Mesendoderm (in vitro differentiated cells): ENCODE measurements around the gene INPP5F.

Experiments
- DNase-seq: peaks from one replicate; pipeline ENCODE4 v3.0.0; 2013
- H2AK5ac ChIP-seq: 2 replicates; pipeline ENCODE4 v1.6.1; 2013; ENCODE audit warnings: low read length, inconsistent platforms
- H2BK120ac ChIP-seq: 2 replicates; pipeline ENCODE4 v1.6.1; 2013; ENCODE audit warnings: low read depth, mild to moderate bottlenecking, low read length, moderate library complexity, mixed read lengths
- H2BK15ac ChIP-seq: replicated peaks from 2 replicates; pipeline ENCODE4 v1.6.1; 2013; ENCODE audit warnings: low read depth, mild to moderate bottlenecking, moderate library complexity
- H2BK5ac ChIP-seq: 2 replicates; pipeline ENCODE4 v1.6.1; 2013; ENCODE audit warnings: low read length, inconsistent platforms
- H3K18ac ChIP-seq: 2 replicates; pipeline ENCODE4 v1.6.1; 2013; ENCODE audit warnings: mild to moderate bottlenecking, low read length, mixed read lengths
- H3K23ac ChIP-seq: one replicate; pipeline ENCODE4 v1.6.1; 2013; ENCODE audit warnings: low read length
- H3K27ac ChIP-seq: 2 replicates; pipeline ENCODE4 v1.5.1; 2013; ENCODE audit warnings: low read depth, mild to moderate bottlenecking, inconsistent platforms, low read length, moderate library complexity
- H3K27me3 ChIP-seq: 2 replicates; pipeline ENCODE4 v1.6.1; 2013; ENCODE audit warnings: low read length, control low read depth, mild to moderate bottlenecking, inconsistent platforms; ENCODE audit not compliant: insufficient read depth, poor library complexity
- H3K36me3 ChIP-seq: 2 replicates; pipeline ENCODE4 v1.6.1; 2013; ENCODE audit warnings: low read length, inconsistent platforms; ENCODE audit not compliant: control insufficient read depth, insufficient read depth
- H3K4ac ChIP-seq: one replicate; pipeline ENCODE4 v1.6.1; 2013; ENCODE audit warnings: low read depth, mild to moderate bottlenecking, low read length, moderate library complexity
- H3K4me1 ChIP-seq: 2 replicates; pipeline ENCODE4 v1.6.1; 2013; ENCODE audit warnings: low read depth, low read length, inconsistent platforms; ENCODE audit not compliant: control insufficient read depth
- H3K4me2 ChIP-seq: 2 replicates; pipeline ENCODE4 v1.6.1; 2013; ENCODE audit warnings: low read length
- H3K4me3 ChIP-seq: 2 replicates; pipeline ENCODE4 v1.5.1; 2013; ENCODE audit warnings: mild to moderate bottlenecking, low read length
- H3K56ac ChIP-seq: one replicate; pipeline ENCODE4 v1.6.1; 2013; ENCODE audit warnings: low read length
- H3K79me1 ChIP-seq: 2 replicates; pipeline ENCODE4 v1.6.1; 2013; ENCODE audit warnings: low read length, inconsistent platforms
- H3K79me2 ChIP-seq: 2 replicates; pipeline ENCODE4 v1.6.1; 2013; ENCODE audit warnings: mild to moderate bottlenecking, low read length; ENCODE audit not compliant: control insufficient read depth, insufficient read depth
- H3K9ac ChIP-seq: 2 replicates; pipeline ENCODE4 v1.6.1; 2013; ENCODE audit warnings: low read length, inconsistent platforms
- H4K5ac ChIP-seq: one replicate; pipeline ENCODE4 v1.6.1; 2013; ENCODE audit warnings: low read length
- H4K8ac ChIP-seq: one replicate; pipeline ENCODE4 v1.6.1; 2013; ENCODE audit warnings: low read depth, mild to moderate bottlenecking, control low read depth, low read length, moderate library complexity
- WGBS: extraction: QIAGEN DNeasy Blood & Tissue Kit; methylation state at CpG from one replicate; pipeline ENCODE4 v1.1.7; 2013; ENCODE audit warnings: low lambda C conversion rate, missing lambda C conversion rate; ENCODE audit not compliant: insufficient coverage; ENCODE audit errors: extremely low coverage; 5-methylcytosine and 5-hydroxymethylcytosine counted together

The INPP5F gene

GRCh38 chr10:119742947-119743648, 17.2 kb downstream of the INPP5F start:
- WGBS: no CpG with 5 or more reads among the region's 8 CpGs

GRCh38 chr10:119747940-119748339, 22.1 kb downstream of the INPP5F start:
- Histone ChIP-seq H3K27ac (no peak overlapping the region), H3K4me2 (no peak overlapping the region), H3K4me1 (peaks cover 2% of the 10 kb centered on the region), H2BK5ac (no peak overlapping the region), H3K79me2 (no peaks in the 10 kb centered on the region), H4K5ac (no peak overlapping the region), H4K8ac (no peak overlapping the region), H3K9ac (no peak overlapping the region), H3K4ac (no peak overlapping the region), H3K4me3 (no peak overlapping the region), H3K27me3 (no peaks in the 10 kb centered on the region), H2BK15ac (no peak overlapping the region), H3K56ac (no peak overlapping the region), H3K18ac (no peak overlapping the region), H3K36me3 (no peaks in the 10 kb centered on the region), H3K23ac (no peak overlapping the region), H2AK5ac (no peak overlapping the region), H2BK120ac (no peak overlapping the region), H3K79me1 (peaks cover 6% of the 10 kb centered on the region)
- no CpG with 5 or more reads among the region's 12 CpGs for WGBS
- no peak for DNase-seq

More at GRCh38 chr10:119742947-119743648, 17.2 kb downstream of the INPP5F start:
- DNase-seq: no peak
- no peak overlapping the region for H2BK15ac ChIP-seq
- peaks cover 7% of the 10 kb centered on the region for H3K79me1 ChIP-seq
- H3K23ac ChIP-seq: no peak overlapping the region
- no peaks in the 10 kb centered on the region for H3K36me3 ChIP-seq
- no peaks in the 10 kb centered on the region for H3K27me3 ChIP-seq
- H3K4me3 ChIP-seq: no peak overlapping the region
- no peak overlapping the region for H3K4me2 ChIP-seq
- no peaks in the 10 kb centered on the region for H3K79me2 ChIP-seq
- no peak overlapping the region for H3K4ac ChIP-seq
- H4K8ac ChIP-seq: no peak overlapping the region
- no peak overlapping the region for H2BK5ac ChIP-seq
- H3K4me1 ChIP-seq: peaks cover 2% of the 10 kb centered on the region
- no peak overlapping the region for H3K9ac ChIP-seq
- H2BK120ac ChIP-seq: no peak overlapping the region
- H2AK5ac ChIP-seq: no peak overlapping the region
- H4K5ac ChIP-seq: no peak overlapping the region
- no peak overlapping the region for H3K56ac ChIP-seq
- H3K27ac ChIP-seq: no peak overlapping the region
- no peak overlapping the region for H3K18ac ChIP-seq

GRCh38 chr10:119748871-119749270, 23.0 kb downstream of the INPP5F start:
- no peak overlapping the region for H2BK15ac ChIP-seq
- no peak overlapping the region for H4K8ac ChIP-seq
- no peak overlapping the region for H2BK5ac ChIP-seq
- H3K27ac ChIP-seq: no peak overlapping the region
- no peak overlapping the region for H3K9ac ChIP-seq
- DNase-seq: no peak
- H3K27me3 ChIP-seq: no peaks in the 10 kb centered on the region
- no peak overlapping the region for H3K56ac ChIP-seq
- no peak overlapping the region for H3K4me3 ChIP-seq
- no peak overlapping the region for H3K4ac ChIP-seq
- no peak overlapping the region for H3K18ac ChIP-seq
- no peak overlapping the region for H4K5ac ChIP-seq
- no peak overlapping the region for H2AK5ac ChIP-seq
- no peaks in the 10 kb centered on the region for H3K79me2 ChIP-seq
- H3K23ac ChIP-seq: no peak overlapping the region
- no peak overlapping the region for H2BK120ac ChIP-seq
- no CpG with 5 or more reads among the region's 12 CpGs for WGBS
- H3K36me3 ChIP-seq: no peaks in the 10 kb centered on the region
- no peak overlapping the region for H3K4me2 ChIP-seq
- H3K79me1 ChIP-seq: peaks cover 5% of the 10 kb centered on the region
- no peaks in the 10 kb centered on the region for H3K4me1 ChIP-seq

GRCh38 chr10:119749455-119749854, 23.6 kb downstream of the INPP5F start:
- Histone ChIP-seq H4K8ac (no peak overlapping the region), H2BK15ac (no peak overlapping the region), H3K56ac (no peak overlapping the region), H3K79me1 (peaks cover 5% of the 10 kb centered on the region), H3K27ac (no peak overlapping the region), H4K5ac (no peak overlapping the region), H3K4me3 (no peak overlapping the region), H3K4me1 (no peaks in the 10 kb centered on the region), H2AK5ac (no peak overlapping the region), H3K36me3 (no peaks in the 10 kb centered on the region), H3K23ac (no peak overlapping the region), H2BK120ac (no peak overlapping the region), H3K4ac (no peak overlapping the region), H3K18ac (no peak overlapping the region), H3K79me2 (no peaks in the 10 kb centered on the region), H2BK5ac (no peak overlapping the region), H3K27me3 (no peaks in the 10 kb centered on the region), H3K4me2 (no peak overlapping the region), H3K9ac (no peak overlapping the region)
- DNase-seq: no peak
- no CpG with 5 or more reads among the region's 7 CpGs for WGBS

- Histone ChIP-seq H4K8ac (no peak overlapping the region), H3K4me2 (no peak overlapping the region), H3K27ac (no peak overlapping the region), H3K4me3 (no peak overlapping the region), H3K9ac (no peak overlapping the region), H2BK15ac (no peak overlapping the region), H3K79me2 (no peaks in the 10 kb centered on the region), H2BK120ac (no peak overlapping the region), H3K36me3 (no peaks in the 10 kb centered on the region), H2AK5ac (no peak overlapping the region), H3K18ac (no peak overlapping the region), H3K79me1 (peaks cover 5% of the 10 kb centered on the region), H3K27me3 (no peaks in the 10 kb centered on the region), H3K56ac (no peak overlapping the region), H3K23ac (no peak overlapping the region), H2BK5ac (no peak overlapping the region), H4K5ac (no peak overlapping the region), H3K4ac (no peak overlapping the region), H3K4me1 (no peaks in the 10 kb centered on the region)
- WGBS: no CpG with 5 or more reads among the region's 9 CpGs
- peak; percentile 88 for DNase-seq
These were observed 24.8 kb downstream of the INPP5F start for GRCh38 chr10:119750391-119751230.
